Measurements from ENCODE around the gene SLC33A1.
A peak's percentile ranks its signal among the peaks of the same experiment; 100 is the strongest.
"Not testable (repeated sequence)": the region's sequence is repeated elsewhere in the genome, so short reads cannot be mapped to it uniquely, and the experiment has no call there.

The SLC33A1 gene

GRCh38 chr3:155863072-155863784 is 9.0 kb upstream of the SLC33A1 start:
- no peak for DNase-seq (ENCODE audit: low spot score)
- in situ Hi-C loops (cut with MboI; ENCODE audit: low sequenced_read_pairs, unreplicated experiment): no loop called here
- no peak for TF ChIP-seq CTCF (IDR thresholded peaks at IDR 0.05; ENCODE audit: borderline replicate concordance, control extremely low read depth, extremely low read depth, insufficient read depth, missing control alignments)

- in situ Hi-C loops (cut with MboI; ENCODE audit: low sequenced_read_pairs, unreplicated experiment); DNase-seq (ENCODE audit: low spot score): not testable (repeated sequence)
Observed at GRCh38 chr3:155862290-155862982, 8.2 kb upstream of the SLC33A1 start.

GRCh38 chr3:155861476-155862183 is 7.4 kb upstream of the SLC33A1 start:
- in situ Hi-C loops (cut with MboI; ENCODE audit: low sequenced_read_pairs, unreplicated experiment): no loop called here
- no peak for DNase-seq (ENCODE audit: low spot score)
- TF ChIP-seq CTCF (IDR thresholded peaks at IDR 0.05; ENCODE audit: borderline replicate concordance, control extremely low read depth, extremely low read depth, insufficient read depth, missing control alignments): no peak

- DNase-seq (ENCODE audit: low spot score); in situ Hi-C loops (cut with MboI; ENCODE audit: low sequenced_read_pairs, unreplicated experiment): not testable (repeated sequence)
Observed at GRCh38 chr3:155860424-155860823, 6.2 kb upstream of the SLC33A1 start.

- peak; percentile 49 for DNase-seq (ENCODE audit: low spot score)
- in situ Hi-C loops (cut with MboI; ENCODE audit: low sequenced_read_pairs, unreplicated experiment): no loop called here
- peak; percentile 20 for TF ChIP-seq CTCF (IDR thresholded peaks at IDR 0.05; ENCODE audit: borderline replicate concordance, control extremely low read depth, extremely low read depth, insufficient read depth, missing control alignments)
Observed at GRCh38 chr3:155859859-155860258, 5.6 kb upstream of the SLC33A1 start.

- in situ Hi-C loops (cut with MboI; ENCODE audit: low sequenced_read_pairs, unreplicated experiment): no loop called here
- DNase-seq (ENCODE audit: low spot score): peak; percentile 37
- TF ChIP-seq CTCF (IDR thresholded peaks at IDR 0.05; ENCODE audit: borderline replicate concordance, control extremely low read depth, extremely low read depth, insufficient read depth, missing control alignments): no peak
Observed at GRCh38 chr3:155853214-155854140, 750 bp downstream of the SLC33A1 start.

- no peak for DNase-seq (ENCODE audit: low spot score)
- no peak for TF ChIP-seq CTCF (IDR thresholded peaks at IDR 0.05; ENCODE audit: borderline replicate concordance, control extremely low read depth, extremely low read depth, insufficient read depth, missing control alignments)
- in situ Hi-C loops (cut with MboI; ENCODE audit: low sequenced_read_pairs, unreplicated experiment): no loop called here
Observed at GRCh38 chr3:155852341-155852740, 1.9 kb downstream of the SLC33A1 start.

- in situ Hi-C loops (cut with MboI; ENCODE audit: low sequenced_read_pairs, unreplicated experiment); DNase-seq (ENCODE audit: low spot score): not testable (repeated sequence)
Observed at GRCh38 chr3:155849404-155849803, 4.8 kb downstream of the SLC33A1 start.

All from GM13976 (cell line).